GM10248 (cell line): ENCODE data around the gene FABP6.

Experiments used
- CTCF ChIA-PET: fragments of 300-600 bp; sonication (Branson Sonifier 250); formaldehyde crosslinking; extraction: SDS; loops from one replicate; lab custom pipeline; 2021; ENCODE audit warnings: antibody characterized with exemption; lab: Yijun Ruan, JAX
- POLR2A ChIA-PET: fragments of 350-650 bp; sonication (Branson Sonifier 250); formaldehyde crosslinking; extraction: SDS; loops from one replicate; lab custom pipeline; 2020; ENCODE audit warnings: antibody characterized with exemption; lab: Yijun Ruan, JAX
- DNase-seq: peaks from one replicate; pipeline ENCODE4 v3.0.0; 2012; ENCODE audit errors: extremely low spot score
- TF ChIP-seq, protein P1 (sequence below): IDR thresholded peaks from 2 replicates; pipeline ENCODE4 v1.5.1; 2012; ENCODE audit warnings: mild to moderate bottlenecking, low read depth; ENCODE audit errors: extremely low read depth, missing control alignments, control extremely low read depth

Gene FABP6

DNA sequence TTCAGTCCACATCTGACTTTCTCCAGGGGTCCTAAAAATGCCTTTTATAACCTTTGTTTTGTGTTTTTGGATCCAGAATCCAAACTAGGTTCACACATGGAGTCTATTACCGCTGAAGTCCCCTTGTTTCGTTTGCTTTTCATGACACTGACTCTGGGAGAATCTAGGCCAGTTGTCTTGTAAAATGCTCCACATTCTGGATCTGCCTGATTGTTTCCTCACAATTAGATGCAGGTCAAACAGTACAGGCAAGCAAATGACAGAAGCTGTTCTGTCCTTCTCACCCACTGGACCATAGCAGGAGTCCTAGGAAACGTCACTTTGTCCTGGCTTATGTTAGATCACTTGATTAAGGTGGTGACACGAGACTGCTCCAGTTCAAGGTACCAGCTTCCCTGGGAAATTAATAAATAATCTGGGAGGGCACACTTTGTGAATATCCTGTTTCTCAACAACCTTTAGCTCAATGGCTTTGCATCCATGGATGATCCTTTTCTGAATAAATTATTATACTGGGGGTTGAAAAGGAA is 34.1 kb downstream of the FABP6 start:
- TF ChIP-seq, protein P1, sequence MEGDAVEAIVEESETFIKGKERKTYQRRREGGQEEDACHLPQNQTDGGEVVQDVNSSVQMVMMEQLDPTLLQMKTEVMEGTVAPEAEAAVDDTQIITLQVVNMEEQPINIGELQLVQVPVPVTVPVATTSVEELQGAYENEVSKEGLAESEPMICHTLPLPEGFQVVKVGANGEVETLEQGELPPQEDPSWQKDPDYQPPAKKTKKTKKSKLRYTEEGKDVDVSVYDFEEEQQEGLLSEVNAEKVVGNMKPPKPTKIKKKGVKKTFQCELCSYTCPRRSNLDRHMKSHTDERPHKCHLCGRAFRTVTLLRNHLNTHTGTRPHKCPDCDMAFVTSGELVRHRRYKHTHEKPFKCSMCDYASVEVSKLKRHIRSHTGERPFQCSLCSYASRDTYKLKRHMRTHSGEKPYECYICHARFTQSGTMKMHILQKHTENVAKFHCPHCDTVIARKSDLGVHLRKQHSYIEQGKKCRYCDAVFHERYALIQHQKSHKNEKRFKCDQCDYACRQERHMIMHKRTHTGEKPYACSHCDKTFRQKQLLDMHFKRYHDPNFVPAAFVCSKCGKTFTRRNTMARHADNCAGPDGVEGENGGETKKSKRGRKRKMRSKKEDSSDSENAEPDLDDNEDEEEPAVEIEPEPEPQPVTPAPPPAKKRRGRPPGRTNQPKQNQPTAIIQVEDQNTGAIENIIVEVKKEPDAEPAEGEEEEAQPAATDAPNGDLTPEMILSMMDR = no peak
- ChIA-PET CTCF (no interaction called here), POLR2A (interaction anchor here (0.7 kb wide), 1 partner anchor 144 kb away, joined by 3 read pairs; no protein-coding TSS in a partner anchor)
- DNase-seq = no peak

DNA sequence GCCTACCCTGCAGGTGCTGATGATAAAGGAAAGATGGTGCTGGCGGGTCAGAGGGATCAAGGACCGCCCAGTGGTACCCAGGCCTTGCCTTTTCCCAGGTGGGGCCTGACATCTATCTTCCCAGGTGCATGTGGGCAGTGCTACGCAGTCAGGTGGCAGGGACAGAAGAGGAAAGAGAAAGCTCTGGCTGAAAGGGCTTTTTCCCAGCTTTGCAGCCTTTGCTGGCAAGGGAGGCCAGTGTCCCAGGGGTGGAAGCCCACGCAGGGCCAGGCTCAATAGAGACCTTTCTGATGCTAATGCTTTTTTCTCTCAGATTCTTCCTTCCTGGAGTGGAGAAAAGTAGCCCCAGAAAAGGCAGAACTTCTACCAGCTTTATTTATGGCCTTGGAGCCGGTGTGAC is 36.7 kb downstream of the FABP6 start:
- no peak for DNase-seq
- POLR2A ChIA-PET = interaction anchor here (0.6 kb wide), 1 partner anchor 55 kb away, joined by 3 read pairs; no protein-coding TSS in a partner anchor
- CTCF ChIA-PET = interaction anchor here (1.2 to 1.6 kb wide), 3 partner anchors 14 to 67 kb away, joined by 3 to 4 read pairs (median 3); no protein-coding TSS in a partner anchor
- TF ChIP-seq, protein P1 = no peak

DNA sequence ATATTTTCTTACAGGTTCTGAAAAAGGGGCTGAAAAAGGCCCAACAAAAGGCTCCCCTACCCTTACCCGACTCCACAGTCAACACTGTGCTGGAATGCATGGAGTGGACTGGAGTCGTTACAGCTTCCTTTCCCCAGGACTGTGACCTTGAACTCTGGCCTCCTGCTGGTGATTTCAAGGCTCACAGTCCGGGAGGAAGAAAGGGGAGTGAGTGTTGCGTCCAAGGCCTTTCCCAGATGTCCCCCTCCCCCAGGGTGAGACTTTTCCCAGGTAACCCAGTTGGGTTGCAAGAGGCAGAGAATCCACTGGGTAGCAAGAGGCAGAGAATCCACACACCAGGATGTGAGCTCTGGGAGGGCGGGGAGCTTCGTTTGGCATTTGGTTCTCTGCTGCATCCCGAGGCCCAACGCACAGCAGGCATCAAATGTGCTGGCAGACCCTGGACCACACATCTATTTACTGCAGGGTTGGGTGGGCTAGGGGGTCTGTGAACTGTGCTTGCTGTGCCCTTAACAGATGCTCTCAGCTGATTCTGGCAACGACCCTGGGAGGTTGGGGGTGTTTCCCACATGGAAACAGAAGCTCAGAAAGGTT is 37.5 kb downstream of the FABP6 start:
- DNase-seq = no peak
- TF ChIP-seq, protein P1 = no peak
- ChIA-PET CTCF (interaction anchor here (1.1 to 1.6 kb wide), 4 partner anchors 13 to 245 kb away, joined by 3 to 4 read pairs (median 4); no protein-coding TSS in a partner anchor), POLR2A (no interaction called here)

DNA sequence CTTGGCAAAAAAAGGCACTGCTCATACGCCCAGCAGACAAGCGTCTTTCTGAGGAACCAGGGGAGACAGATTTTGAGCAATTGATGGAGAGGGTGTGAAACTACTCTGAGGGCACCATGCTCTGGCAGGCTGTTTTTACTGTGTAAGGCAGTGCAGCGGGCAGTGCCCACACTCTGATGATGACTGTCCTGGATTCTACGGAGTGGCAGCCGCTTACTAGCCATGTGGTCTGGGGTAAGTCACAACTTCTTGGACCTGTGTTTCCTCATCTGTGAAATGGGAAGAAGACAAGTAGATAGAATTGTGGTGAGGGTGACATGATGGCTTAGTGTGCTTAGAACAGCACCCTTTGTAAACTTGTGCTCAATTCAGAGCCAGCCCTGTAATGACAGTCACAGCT is 38.8 kb downstream of the FABP6 start:
- CTCF ChIA-PET = interaction anchor here (1.1 to 1.3 kb wide), 3 partner anchors 15 to 77 kb away, joined by 3 to 6 read pairs (median 3); no protein-coding TSS in a partner anchor
- DNase-seq = no peak
- TF ChIP-seq, protein P1 = no peak
- POLR2A ChIA-PET = no interaction called here

DNA sequence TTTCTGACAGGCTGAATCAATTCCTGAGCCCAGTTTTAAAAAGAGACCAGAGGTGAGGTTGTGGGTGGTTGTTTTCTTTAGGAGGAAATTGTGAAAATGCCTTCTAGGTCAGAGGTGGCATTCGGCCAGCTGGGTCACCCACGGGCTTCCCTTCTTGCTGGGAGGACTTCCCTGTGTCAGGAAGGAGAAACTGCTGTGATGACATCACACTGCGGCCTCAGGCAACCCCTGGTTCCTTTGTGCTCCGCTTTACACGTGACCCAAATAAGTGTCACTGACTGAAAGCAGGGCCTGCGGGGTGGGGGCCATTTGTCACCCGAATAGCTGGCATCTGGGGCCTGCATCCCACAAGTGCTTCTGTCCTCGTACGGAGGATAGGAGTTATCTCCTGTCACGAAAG is 39.7 kb downstream of the FABP6 start:
- ChIA-PET POLR2A (no interaction called here), CTCF (interaction anchor here (0.8 to 1.2 kb wide), 4 partner anchors 8 to 76 kb away, joined by 3 to 6 read pairs (median 4); no protein-coding TSS in a partner anchor)
- no peak for DNase-seq
- TF ChIP-seq, protein P1 = no peak

DNA sequence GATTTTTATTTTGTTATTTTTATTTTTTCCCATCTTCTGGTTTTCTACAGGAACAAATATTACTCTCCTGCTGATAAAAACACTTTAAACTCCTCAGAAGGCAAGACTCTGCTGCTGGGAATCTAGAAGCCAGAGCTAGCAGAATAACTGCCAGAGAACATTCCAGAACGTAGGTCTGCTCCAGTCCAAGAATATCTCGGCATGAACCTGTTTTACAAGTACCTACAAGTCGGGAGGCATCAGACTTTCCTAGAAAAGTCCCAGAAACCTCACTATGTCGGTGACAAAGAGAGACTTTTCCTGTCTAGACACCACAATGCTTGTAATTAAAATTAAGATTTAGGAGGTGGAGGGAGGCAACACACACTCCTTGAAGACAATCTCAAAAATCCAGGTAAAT is 41.4 kb downstream of the FABP6 start:
- TF ChIP-seq, protein P1 = no peak
- ChIA-PET POLR2A (no interaction called here), CTCF (interaction anchor here (1.5 kb wide), 1 partner anchor 11 kb away, joined by 5 read pairs; no protein-coding TSS in a partner anchor)
- no peak for DNase-seq
